ENCODE results near the gene CLCN6. TPM values are rescaled to one million over a fixed set of nuclear protein-coding genes. Genes with fewer than 3 reads are reported as not detected.
"Not testable (repeated sequence)": the region's sequence is repeated elsewhere in the genome, so short reads cannot be mapped to it uniquely, and the experiment has no call there.

CLCN6 gene
- total RNA-seq, 1 donor, result 18.6 TPM

DNA sequence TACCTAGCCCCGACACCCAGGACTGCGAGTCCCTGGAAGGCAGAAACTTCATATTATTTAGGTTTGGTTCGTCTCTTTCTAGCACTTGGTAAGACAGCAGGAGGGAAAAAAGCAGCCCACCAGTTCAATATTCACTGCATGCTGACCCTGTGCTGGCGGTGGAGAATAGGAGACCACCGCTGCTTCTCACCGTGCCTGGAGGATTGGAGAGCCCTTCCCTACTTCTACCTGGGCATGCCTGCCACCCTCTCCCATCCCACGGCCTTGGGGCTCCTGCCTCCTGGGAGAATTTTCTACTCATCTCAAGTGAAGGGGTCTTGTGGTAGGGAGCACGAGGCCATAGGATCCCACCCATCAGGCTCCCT, 5.6 kb upstream of the CLCN6 start:
- DNase-seq (ENCODE audit: low read depth), result no peak
- TF ChIP-seq, protein P1, sequence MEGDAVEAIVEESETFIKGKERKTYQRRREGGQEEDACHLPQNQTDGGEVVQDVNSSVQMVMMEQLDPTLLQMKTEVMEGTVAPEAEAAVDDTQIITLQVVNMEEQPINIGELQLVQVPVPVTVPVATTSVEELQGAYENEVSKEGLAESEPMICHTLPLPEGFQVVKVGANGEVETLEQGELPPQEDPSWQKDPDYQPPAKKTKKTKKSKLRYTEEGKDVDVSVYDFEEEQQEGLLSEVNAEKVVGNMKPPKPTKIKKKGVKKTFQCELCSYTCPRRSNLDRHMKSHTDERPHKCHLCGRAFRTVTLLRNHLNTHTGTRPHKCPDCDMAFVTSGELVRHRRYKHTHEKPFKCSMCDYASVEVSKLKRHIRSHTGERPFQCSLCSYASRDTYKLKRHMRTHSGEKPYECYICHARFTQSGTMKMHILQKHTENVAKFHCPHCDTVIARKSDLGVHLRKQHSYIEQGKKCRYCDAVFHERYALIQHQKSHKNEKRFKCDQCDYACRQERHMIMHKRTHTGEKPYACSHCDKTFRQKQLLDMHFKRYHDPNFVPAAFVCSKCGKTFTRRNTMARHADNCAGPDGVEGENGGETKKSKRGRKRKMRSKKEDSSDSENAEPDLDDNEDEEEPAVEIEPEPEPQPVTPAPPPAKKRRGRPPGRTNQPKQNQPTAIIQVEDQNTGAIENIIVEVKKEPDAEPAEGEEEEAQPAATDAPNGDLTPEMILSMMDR (IDR thresholded peaks at IDR 0.05; ENCODE audit: insufficient read depth, low read depth, low read length), result no peak
- no peak overlapping the region for H3K4me3 ChIP-seq (ENCODE audit: low read depth, low read length)

DNA sequence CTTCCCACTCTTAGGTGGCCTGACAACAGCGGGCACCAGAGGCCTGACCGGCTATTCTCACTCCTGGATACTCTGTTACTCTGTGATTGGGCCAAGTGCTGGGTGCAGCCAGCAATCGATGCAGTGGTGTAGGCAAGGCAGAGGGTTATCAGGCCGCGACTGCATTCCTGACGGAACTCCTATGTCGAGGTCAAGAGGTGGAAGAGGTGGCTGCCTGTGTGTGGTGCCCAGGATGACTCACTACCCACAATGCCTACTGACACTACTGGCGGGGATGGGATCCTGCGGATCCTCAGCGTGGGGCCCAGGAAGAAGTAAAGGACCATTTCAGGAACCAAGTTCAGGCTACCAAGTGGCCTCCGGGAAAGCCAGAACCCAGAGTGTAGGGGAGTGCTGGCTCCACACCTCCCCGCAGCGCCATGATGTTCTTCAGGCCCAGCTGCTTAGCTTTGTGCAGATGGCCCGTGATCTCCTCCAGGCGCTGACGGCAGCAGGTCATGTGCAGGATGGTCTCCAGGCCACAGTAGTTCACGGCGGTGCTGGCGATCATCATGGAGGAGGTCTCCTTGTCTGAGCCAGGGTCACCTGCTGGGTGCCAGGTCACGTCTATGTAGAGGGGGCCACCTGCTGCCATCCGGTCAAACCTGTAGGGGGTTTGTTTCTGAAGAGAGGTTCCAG, 5.1 kb upstream of the CLCN6 start:
- no peak for DNase-seq (ENCODE audit: low read depth)
- no peak overlapping the region for H3K4me3 ChIP-seq (ENCODE audit: low read depth, low read length)
- TF ChIP-seq, protein P1 (IDR thresholded peaks at IDR 0.05; ENCODE audit: insufficient read depth, low read depth, low read length), result no peak

- H3K4me3 ChIP-seq (ENCODE audit: low read depth, low read length), result peak overlapping the region; percentile 75
- TF ChIP-seq, protein P1 (IDR thresholded peaks at IDR 0.05; ENCODE audit: insufficient read depth, low read depth, low read length), result no peak
- DNase-seq (ENCODE audit: low read depth), result no peak
These were observed 3.4 kb upstream of the CLCN6 start for GRCh38 chr1:11802616-11802972.

- DNase-seq (ENCODE audit: low read depth), result peak; percentile 97
- TF ChIP-seq, protein P1 (IDR thresholded peaks at IDR 0.05; ENCODE audit: insufficient read depth, low read depth, low read length), result no peak
- H3K4me3 ChIP-seq (ENCODE audit: low read depth, low read length), result peak overlapping the region; percentile 75
These were observed 2.8 kb upstream of the CLCN6 start for GRCh38 chr1:11802973-11803885.

DNA sequence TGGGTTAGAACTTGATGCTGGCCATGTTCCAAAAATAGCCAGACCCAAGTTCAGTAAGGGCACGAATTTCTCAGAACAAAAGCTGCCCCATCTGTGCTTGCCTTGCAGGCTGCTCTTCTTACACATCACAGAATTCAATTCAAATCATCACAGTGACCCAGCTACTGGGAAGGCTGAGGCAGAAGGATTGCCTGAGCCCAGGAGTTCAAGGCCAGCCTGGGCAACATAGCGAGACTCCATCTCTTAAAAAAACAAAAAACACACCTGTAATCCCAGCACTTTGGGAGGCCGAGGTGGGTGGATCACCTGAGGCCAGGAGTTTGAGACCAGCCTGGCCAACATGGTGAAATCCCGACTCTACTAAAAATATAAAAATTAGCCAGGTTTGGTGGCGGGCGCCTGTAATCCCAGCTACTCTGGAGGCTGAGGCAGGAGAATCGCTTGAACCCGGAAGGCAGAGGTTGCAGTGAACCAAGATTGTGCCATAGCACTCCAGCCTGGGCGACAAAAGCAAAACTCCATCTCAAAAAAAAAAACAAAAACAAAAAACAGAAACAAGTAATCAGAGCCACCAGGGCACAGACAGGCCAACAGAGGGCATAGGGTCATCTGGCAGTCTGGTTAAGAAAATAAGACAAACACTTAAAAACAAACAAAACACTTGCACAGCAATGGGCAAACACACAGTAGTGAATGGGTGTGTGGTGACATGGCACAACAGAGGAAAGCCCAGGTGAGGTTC, 1.9 kb upstream of the CLCN6 start:
- DNase-seq (ENCODE audit: low read depth), result not testable (repeated sequence)
- peak overlapping the region; percentile 89 for H3K4me3 ChIP-seq (ENCODE audit: low read depth, low read length)

GRCh38 chr1:11804666-11805421, 1.1 kb upstream of the CLCN6 start:
- peak; percentile 70 for DNase-seq (ENCODE audit: low read depth)
- TF ChIP-seq, protein P1 (IDR thresholded peaks at IDR 0.05; ENCODE audit: insufficient read depth, low read depth, low read length), result no peak
- peak overlapping the region; percentile 89 for H3K4me3 ChIP-seq (ENCODE audit: low read depth, low read length)

All from fibroblast of villous mesenchyme (primary cell).